ENCODE results near the gene UTP18. TPM values are rescaled to one million over a fixed set of nuclear protein-coding genes. Genes with fewer than 3 reads are reported as not detected.

UTP18 gene
- total and polyA plus RNA-seq, 2 of the 8 experiments (the other 6 are each of a cell fraction or from before 2014, with no cell fraction given), result 17.9 to 85.7 TPM

GRCh38 chr17:51258756-51259563 lies 1.4 kb upstream of the UTP18 start (continued):
- TF ChIP-seq TBP (IDR thresholded peaks at IDR 0.05; ENCODE audit: low read depth, low read length) (no peak), SIN3A (conservative IDR thresholded peaks at IDR 0.05 in 1 of 2, IDR thresholded peaks at IDR 0.05 in 1 of 2; ENCODE audit: low read depth in 1 of 2, low read length in 2 of 2) (peak; percentile 15 to 49; a peak in 1 of 4 replicates), JUND (IDR thresholded peaks at IDR 0.05; ENCODE audit: low read length) (no peak), GTF2F1 (IDR thresholded peaks at IDR 0.05; ENCODE audit: borderline replicate concordance, low read depth, low read length) (no peak), SIRT6 (IDR thresholded peaks at IDR 0.05; ENCODE audit: low read length) (no peak), ATF3 (IDR thresholded peaks at IDR 0.05; ENCODE audit: insufficient read depth, low read depth, low read length) (no peak), RXRA (IDR thresholded peaks at IDR 0.05; ENCODE audit: insufficient read depth, low read depth, low read length) (no peak), NANOG (IDR thresholded peaks at IDR 0.05; ENCODE audit: insufficient read depth, low read depth, low read length, poor library complexity, severe bottlenecking) (no peak), CBX5 (IDR thresholded peaks at IDR 0.05; ENCODE audit: low read depth, low read length) (no peak), RAD21 (IDR thresholded peaks at IDR 0.05 in 1 of 2, conservative IDR thresholded peaks at IDR 0.05 in 1 of 2; ENCODE audit: low read depth in 2 of 2, low read length in 2 of 2) (no peak)
- TF ChIP-seq, protein P1, sequence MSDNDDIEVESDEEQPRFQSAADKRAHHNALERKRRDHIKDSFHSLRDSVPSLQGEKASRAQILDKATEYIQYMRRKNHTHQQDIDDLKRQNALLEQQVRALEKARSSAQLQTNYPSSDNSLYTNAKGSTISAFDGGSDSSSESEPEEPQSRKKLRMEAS (IDR thresholded peaks at IDR 0.05), result peak; percentile 90
